ENCODE data around the gene GPR68. TPM values are rescaled to one million over a fixed set of nuclear protein-coding genes. Genes with fewer than 3 reads are reported as not detected.

Gene GPR68
- total RNA-seq, 1 donor from 2014 or later = 0.41 TPM

DNA sequence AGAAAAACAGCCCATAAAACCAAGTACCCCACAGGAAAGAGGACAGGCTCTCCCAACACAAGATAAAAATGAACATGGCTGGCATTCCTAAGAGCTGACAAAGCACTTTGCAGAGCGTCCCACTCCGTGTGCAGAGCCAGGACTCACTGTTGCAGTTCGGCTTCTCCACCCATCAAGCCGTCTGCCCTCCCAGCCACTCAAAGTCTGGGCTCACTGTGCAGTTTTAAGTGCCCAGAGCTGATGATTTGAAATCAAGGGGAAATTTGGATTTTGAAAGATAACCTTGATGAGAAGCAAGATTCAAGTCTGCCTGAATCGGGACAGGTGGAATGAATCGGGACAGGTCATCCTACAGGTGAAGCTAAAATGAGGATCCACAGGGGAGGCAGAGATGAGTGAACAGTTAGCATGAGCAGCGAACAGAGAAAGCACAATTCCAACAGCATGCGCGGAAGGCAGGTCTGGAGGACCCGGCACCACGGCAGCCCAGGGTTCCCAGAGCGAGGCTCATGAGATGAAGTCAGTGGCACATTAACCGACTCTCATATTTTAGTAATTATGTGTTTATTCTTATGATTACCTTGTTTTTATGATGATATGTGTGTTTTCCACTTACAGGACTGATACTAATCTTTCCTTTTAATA, 39.8 kb upstream of the GPR68 start:
- TF ChIP-seq, protein P1, sequence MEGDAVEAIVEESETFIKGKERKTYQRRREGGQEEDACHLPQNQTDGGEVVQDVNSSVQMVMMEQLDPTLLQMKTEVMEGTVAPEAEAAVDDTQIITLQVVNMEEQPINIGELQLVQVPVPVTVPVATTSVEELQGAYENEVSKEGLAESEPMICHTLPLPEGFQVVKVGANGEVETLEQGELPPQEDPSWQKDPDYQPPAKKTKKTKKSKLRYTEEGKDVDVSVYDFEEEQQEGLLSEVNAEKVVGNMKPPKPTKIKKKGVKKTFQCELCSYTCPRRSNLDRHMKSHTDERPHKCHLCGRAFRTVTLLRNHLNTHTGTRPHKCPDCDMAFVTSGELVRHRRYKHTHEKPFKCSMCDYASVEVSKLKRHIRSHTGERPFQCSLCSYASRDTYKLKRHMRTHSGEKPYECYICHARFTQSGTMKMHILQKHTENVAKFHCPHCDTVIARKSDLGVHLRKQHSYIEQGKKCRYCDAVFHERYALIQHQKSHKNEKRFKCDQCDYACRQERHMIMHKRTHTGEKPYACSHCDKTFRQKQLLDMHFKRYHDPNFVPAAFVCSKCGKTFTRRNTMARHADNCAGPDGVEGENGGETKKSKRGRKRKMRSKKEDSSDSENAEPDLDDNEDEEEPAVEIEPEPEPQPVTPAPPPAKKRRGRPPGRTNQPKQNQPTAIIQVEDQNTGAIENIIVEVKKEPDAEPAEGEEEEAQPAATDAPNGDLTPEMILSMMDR (IDR thresholded peaks at IDR 0.05; ENCODE audit: borderline replicate concordance) = no peak
- Histone ChIP-seq H3K9me3 (replicated peaks) (peaks cover 8% of the 10 kb centered on the region), H3K4me1 (peaks cover 18% of the 10 kb centered on the region), H3K27me3 (ENCODE audit: low read depth) (no peaks in the 10 kb centered on the region), H3K36me3 (peaks cover 8% of the 10 kb centered on the region), H3K4me3 (no peak overlapping the region), H3K27ac (replicated peaks) (no peak overlapping the region)
- intact Hi-C loops (cut with micrococcal nuclease) = loop anchor here (10.0 kb wide), 1 partner anchor 389 kb away; no protein-coding TSS in a partner anchor
- DNase-seq = no peak

DNA sequence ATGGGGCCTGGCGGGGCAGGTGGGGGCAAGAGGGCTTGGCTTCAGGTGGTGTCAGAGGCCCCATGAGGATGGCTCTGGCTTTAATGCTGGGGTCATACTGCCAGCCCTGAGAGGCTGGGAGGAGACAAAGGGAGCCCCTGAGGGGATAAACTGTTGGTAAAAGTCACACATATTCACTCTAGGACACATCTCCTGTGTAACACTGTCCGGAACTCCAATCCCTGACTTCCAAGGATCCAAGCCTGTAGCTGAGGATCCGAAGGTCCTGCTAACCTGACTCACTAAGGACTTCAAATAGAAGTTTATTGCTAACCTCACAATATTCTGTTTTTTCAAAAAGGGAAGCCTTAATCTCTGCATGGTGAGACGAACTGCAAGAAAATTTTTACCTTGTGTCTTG, 39.2 kb upstream of the GPR68 start:
- H3K27ac ChIP-seq (replicated peaks) = no peak overlapping the region
- TF ChIP-seq, protein P1 (IDR thresholded peaks at IDR 0.05; ENCODE audit: borderline replicate concordance) = no peak
- H3K4me3 ChIP-seq = no peak overlapping the region
- peaks cover 18% of the 10 kb centered on the region for H3K4me1 ChIP-seq
- peaks cover 8% of the 10 kb centered on the region for H3K9me3 ChIP-seq (replicated peaks)
- intact Hi-C loops (cut with micrococcal nuclease) = loop anchor here (10.0 kb wide), 1 partner anchor 389 kb away; no protein-coding TSS in a partner anchor
- no peak for DNase-seq
- no peaks in the 10 kb centered on the region for H3K27me3 ChIP-seq (ENCODE audit: low read depth)
- peaks cover 8% of the 10 kb centered on the region for H3K36me3 ChIP-seq

DNA sequence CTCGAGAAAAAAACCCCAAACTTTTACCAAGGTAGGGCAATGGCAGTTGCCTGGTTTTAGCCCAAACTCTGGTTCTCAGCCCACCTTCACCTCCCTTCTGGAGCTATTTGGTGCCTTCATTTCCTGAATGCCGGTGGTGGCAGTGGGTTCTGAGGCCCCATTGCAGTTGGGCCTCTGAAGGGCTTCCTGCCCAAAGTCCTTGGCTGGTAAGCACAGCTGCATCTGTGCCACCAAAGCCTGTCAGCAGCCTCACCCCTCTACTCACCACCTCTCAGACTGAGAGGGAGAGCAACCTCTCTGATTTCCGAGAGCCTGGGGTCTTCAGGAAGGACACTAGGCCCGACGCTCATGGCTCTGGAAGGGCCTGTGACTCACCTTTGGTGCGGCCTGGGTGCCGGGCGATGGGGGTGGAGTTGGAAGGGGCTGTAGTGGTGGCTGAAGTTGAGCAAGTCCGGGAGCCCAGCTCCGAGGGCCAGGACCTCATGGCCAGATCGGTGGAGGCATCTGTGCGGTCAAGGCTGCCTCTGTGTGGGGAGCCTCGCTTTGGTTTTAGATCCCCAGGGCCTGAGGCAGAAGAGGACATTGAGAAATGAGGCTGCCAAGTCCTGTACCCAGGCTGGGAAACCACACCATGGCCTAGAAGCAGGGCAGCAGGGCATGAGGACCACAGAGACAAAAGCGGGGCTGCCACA, 38.6 kb upstream of the GPR68 start:
- TF ChIP-seq, protein P1 (IDR thresholded peaks at IDR 0.05; ENCODE audit: borderline replicate concordance) = no peak
- no peak overlapping the region for H3K4me3 ChIP-seq
- H3K27me3 ChIP-seq (ENCODE audit: low read depth) = no peaks in the 10 kb centered on the region
- H3K36me3 ChIP-seq = peaks cover 10% of the 10 kb centered on the region
- peaks cover 8% of the 10 kb centered on the region for H3K9me3 ChIP-seq (replicated peaks)
- no peak for DNase-seq
- peaks cover 18% of the 10 kb centered on the region for H3K4me1 ChIP-seq
- intact Hi-C loops (cut with micrococcal nuclease) = loop anchor here (10.0 kb wide), 1 partner anchor 388 kb away; no protein-coding TSS in a partner anchor
- H3K27ac ChIP-seq (replicated peaks) = no peak overlapping the region

DNA sequence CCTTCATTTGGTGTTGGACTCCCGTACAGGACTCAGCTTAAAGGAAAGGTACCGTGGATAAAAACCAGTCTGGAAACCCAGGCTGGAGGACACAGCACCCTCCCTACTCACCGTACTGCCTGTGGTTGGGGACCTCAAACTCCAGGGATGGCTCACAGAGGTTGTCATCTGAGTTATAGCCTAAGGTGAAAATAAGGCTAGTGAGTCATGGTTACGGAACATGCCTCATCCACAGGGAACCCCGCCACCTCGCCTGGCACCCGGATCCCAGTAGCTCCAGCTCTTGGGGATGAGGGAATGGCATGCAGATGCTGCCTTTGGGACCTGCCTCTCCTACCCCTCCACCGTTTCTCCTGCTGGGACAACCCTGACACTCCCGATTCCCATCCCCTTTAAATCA, 36.8 kb upstream of the GPR68 start:
- Histone ChIP-seq H3K27me3 (ENCODE audit: low read depth) (no peaks in the 10 kb centered on the region), H3K27ac (replicated peaks) (no peak overlapping the region), H3K4me3 (no peak overlapping the region), H3K36me3 (peaks cover 19% of the 10 kb centered on the region), H3K4me1 (peaks cover 18% of the 10 kb centered on the region), H3K9me3 (replicated peaks) (peaks cover 8% of the 10 kb centered on the region)
- DNase-seq = no peak
- TF ChIP-seq, protein P1 (IDR thresholded peaks at IDR 0.05; ENCODE audit: borderline replicate concordance) = no peak
- intact Hi-C loops (cut with micrococcal nuclease) = loop anchor here (10.0 kb wide), 1 partner anchor 387 kb away; no protein-coding TSS in a partner anchor

DNA sequence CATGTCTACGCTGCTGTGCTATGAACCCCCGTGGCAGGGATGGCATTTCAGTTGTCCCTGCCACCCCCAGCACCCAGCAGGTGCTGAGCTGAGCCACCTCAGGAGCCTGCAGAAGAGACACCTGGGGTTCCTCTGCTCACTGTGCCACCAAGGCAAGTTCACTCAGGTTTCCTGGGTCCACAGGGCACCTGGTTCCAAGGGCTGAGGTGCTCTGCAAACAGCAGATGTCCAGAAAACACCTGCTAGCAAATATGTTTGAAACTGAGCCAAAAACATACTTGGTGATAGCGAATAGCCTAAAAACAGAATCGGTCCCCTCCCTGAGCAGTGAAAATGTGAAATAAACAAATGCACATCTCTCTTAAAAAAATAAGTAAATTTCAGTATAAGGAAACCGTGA, 35.6 kb upstream of the GPR68 start:
- no peak for DNase-seq
- Histone ChIP-seq H3K9me3 (replicated peaks) (peaks cover 8% of the 10 kb centered on the region), H3K4me3 (no peak overlapping the region), H3K36me3 (peaks cover 19% of the 10 kb centered on the region), H3K4me1 (peaks cover 18% of the 10 kb centered on the region), H3K27ac (replicated peaks) (no peak overlapping the region), H3K27me3 (ENCODE audit: low read depth) (no peaks in the 10 kb centered on the region)
- intact Hi-C loops (cut with micrococcal nuclease) = loop anchor here (10.0 kb wide), 1 partner anchor 385 kb away; no protein-coding TSS in a partner anchor
- TF ChIP-seq, protein P1 (IDR thresholded peaks at IDR 0.05; ENCODE audit: borderline replicate concordance) = no peak

All from left ventricle myocardium inferior (tissue), 1 donor.